ENCODE measurements around the gene CKMT2. TPM values are rescaled to one million over a fixed set of nuclear protein-coding genes. Genes with fewer than 3 reads are reported as not detected.
"Not testable (repeated sequence)": the region's sequence is repeated elsewhere in the genome, so short reads cannot be mapped to it uniquely, and the experiment has no call there.

Gene CKMT2
- total RNA-seq, 1 donor from 2014 or later = 2,067 TPM

GRCh38 chr5:81292130-81292529 is 59.0 kb downstream of the CKMT2 start:
- intact Hi-C loops (cut with micrococcal nuclease) = loop anchor here (10.0 kb wide), 1 partner anchor 607 kb away; no protein-coding TSS in a partner anchor
- DNase-seq = no peak
- ATAC-seq = no peak

- not testable (repeated sequence) for DNase-seq, ATAC-seq
- intact Hi-C loops (cut with micrococcal nuclease) = loop anchor here (10.0 kb wide), 1 partner anchor 609 kb away; no protein-coding TSS in a partner anchor
Measured at GRCh38 chr5:81294021-81294420, 60.9 kb downstream of the CKMT2 start.

- intact Hi-C loops (cut with micrococcal nuclease) = loop anchor here (10.0 kb wide), 1 partner anchor 613 kb away; no protein-coding TSS in a partner anchor
- DNase-seq = no peak
- no peak for ATAC-seq
Measured at GRCh38 chr5:81297531-81297930, 64.4 kb downstream of the CKMT2 start.

GRCh38 chr5:81300921-81301270 is 67.8 kb downstream of the CKMT2 start:
- no peak for DNase-seq
- ATAC-seq = peak; percentile 4
- intact Hi-C loops (cut with micrococcal nuclease) = no loop called here

- intact Hi-C loops (cut with micrococcal nuclease) = no loop called here
- DNase-seq (peak; percentile 95), ATAC-seq (peak; percentile 99)
Measured at GRCh38 chr5:81301271-81302015, 68.3 kb downstream of the CKMT2 start, which contains the start of gene ZCCHC9. Gene ZCCHC9, plus strand, starts transcription at chr5:81301587. Its CDS starts 3,171 bp downstream, at chr5:81304758.

- ATAC-seq (no peak), DNase-seq (no peak)
- intact Hi-C loops (cut with micrococcal nuclease) = no loop called here
Measured at GRCh38 chr5:81302596-81302995, 69.5 kb downstream of the CKMT2 start.

GRCh38 chr5:81303563-81303962 is 70.4 kb downstream of the CKMT2 start:
- DNase-seq (no peak), ATAC-seq (no peak)
- intact Hi-C loops (cut with micrococcal nuclease) = no loop called here

GRCh38 chr5:81305785-81306184 is 72.7 kb downstream of the CKMT2 start:
- intact Hi-C loops (cut with micrococcal nuclease) = no loop called here
- DNase-seq = no peak
- ATAC-seq = no peak

- DNase-seq (no peak), ATAC-seq (no peak)
- intact Hi-C loops (cut with micrococcal nuclease) = no loop called here
Measured at GRCh38 chr5:81308836-81309235, 75.7 kb downstream of the CKMT2 start.

GRCh38 chr5:81310402-81311063 is 77.4 kb downstream of the CKMT2 start:
- ATAC-seq (no peak), DNase-seq (no peak)
- intact Hi-C loops (cut with micrococcal nuclease) = no loop called here

GRCh38 chr5:81313278-81313677 is 80.2 kb downstream of the CKMT2 start:
- intact Hi-C loops (cut with micrococcal nuclease) = no loop called here
- DNase-seq (no peak), ATAC-seq (no peak)

- ATAC-seq (no peak), DNase-seq (no peak)
- intact Hi-C loops (cut with micrococcal nuclease) = no loop called here
Measured at GRCh38 chr5:81313686-81314085, 80.6 kb downstream of the CKMT2 start.

- ATAC-seq (no peak), DNase-seq (no peak)
- intact Hi-C loops (cut with micrococcal nuclease) = no loop called here
Measured at GRCh38 chr5:81314581-81314980, 81.5 kb downstream of the CKMT2 start.

GRCh38 chr5:81315336-81315735 is 82.2 kb downstream of the CKMT2 start:
- DNase-seq (no peak), ATAC-seq (no peak)
- intact Hi-C loops (cut with micrococcal nuclease) = no loop called here

GRCh38 chr5:81315830-81316229 is 82.7 kb downstream of the CKMT2 start:
- intact Hi-C loops (cut with micrococcal nuclease) = no loop called here
- DNase-seq (no peak), ATAC-seq (no peak)

Other genes starting within 250 kb of the CKMT2 start
- gene ZCCHC9, start 68.3 kb downstream of the CKMT2 start, total RNA-seq = 9.3 TPM
- not detected for gene ACOT12, start 160.8 kb downstream of the CKMT2 start, total RNA-seq

All from left ventricle myocardium superior (tissue), 1 donor.